Upper lobe of left lung (tissue), 4 donors: ENCODE measurements around the gene MARCHF3.

ENCODE experiments used
- POLR2A ChIP-seq, 4 donors: fragments of 450-650 bp; IDR thresholded peaks; one replicate each; pipeline ENCODE4 v1.5.1; 2016 to 2017; ENCODE audit warnings: antibody characterized with exemption in 4 of 4, mild to moderate bottlenecking in 2 of 4
- TF ChIP-seq, protein P1 (sequence below), 6 experiments: fragments of 450-650 bp in 4 of 6; fragments of 200-600 bp in 2 of 6; sonication (generic) in 2 of 6; IDR thresholded peaks; one replicate each; pipeline ENCODE4 v1.5.1; 2016 to 2019; ENCODE audit warnings: antibody characterized with exemption in 6 of 6

DNA sequence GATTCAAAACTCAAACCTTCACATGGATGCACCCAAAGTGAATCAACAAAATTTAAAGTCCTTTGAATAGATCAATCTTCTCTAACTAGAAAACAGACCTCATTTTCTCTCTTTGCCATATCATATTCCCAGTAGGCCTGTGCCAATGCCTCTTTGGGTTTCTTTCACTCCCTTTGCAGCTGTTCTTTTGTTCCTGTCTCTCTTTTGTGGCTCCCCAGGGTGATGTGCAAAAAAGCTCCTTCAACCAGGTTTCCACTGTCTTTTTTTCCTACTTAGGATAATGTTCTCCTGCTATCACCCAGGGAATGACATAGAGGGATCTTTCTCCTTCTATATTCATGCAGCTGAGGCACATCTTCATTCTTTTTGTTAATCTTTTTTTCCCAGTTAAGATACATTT, 54.6 kb downstream of the MARCHF3 start:
- no peak for TF ChIP-seq POLR2A (IDR thresholded peaks at IDR 0.05)
- TF ChIP-seq, protein P1, sequence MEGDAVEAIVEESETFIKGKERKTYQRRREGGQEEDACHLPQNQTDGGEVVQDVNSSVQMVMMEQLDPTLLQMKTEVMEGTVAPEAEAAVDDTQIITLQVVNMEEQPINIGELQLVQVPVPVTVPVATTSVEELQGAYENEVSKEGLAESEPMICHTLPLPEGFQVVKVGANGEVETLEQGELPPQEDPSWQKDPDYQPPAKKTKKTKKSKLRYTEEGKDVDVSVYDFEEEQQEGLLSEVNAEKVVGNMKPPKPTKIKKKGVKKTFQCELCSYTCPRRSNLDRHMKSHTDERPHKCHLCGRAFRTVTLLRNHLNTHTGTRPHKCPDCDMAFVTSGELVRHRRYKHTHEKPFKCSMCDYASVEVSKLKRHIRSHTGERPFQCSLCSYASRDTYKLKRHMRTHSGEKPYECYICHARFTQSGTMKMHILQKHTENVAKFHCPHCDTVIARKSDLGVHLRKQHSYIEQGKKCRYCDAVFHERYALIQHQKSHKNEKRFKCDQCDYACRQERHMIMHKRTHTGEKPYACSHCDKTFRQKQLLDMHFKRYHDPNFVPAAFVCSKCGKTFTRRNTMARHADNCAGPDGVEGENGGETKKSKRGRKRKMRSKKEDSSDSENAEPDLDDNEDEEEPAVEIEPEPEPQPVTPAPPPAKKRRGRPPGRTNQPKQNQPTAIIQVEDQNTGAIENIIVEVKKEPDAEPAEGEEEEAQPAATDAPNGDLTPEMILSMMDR (IDR thresholded peaks at IDR 0.05), result no peak
